ENCODE measurements around the gene CLIP4.

DNA sequence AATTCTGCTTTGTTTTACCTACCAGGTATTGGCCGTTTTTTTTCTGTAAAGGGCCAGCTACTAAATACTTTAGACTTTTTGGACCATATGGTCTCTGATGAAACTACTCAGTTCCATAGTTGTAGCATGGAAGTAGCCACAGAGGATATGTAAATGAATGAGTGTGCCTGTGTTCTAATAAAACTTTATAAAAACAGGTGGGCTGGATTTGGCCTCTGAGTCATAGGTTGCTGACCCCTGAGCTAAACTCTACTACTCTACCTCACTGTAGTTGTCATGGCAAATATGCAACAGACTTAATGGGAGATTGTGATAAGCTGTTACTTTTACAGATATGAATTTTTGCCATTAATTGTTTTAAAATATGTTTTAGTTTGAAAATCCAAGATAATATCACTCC is 19.7 kb downstream of the CLIP4 start:
- TF ChIP-seq, protein P1, sequence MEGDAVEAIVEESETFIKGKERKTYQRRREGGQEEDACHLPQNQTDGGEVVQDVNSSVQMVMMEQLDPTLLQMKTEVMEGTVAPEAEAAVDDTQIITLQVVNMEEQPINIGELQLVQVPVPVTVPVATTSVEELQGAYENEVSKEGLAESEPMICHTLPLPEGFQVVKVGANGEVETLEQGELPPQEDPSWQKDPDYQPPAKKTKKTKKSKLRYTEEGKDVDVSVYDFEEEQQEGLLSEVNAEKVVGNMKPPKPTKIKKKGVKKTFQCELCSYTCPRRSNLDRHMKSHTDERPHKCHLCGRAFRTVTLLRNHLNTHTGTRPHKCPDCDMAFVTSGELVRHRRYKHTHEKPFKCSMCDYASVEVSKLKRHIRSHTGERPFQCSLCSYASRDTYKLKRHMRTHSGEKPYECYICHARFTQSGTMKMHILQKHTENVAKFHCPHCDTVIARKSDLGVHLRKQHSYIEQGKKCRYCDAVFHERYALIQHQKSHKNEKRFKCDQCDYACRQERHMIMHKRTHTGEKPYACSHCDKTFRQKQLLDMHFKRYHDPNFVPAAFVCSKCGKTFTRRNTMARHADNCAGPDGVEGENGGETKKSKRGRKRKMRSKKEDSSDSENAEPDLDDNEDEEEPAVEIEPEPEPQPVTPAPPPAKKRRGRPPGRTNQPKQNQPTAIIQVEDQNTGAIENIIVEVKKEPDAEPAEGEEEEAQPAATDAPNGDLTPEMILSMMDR (IDR thresholded peaks at IDR 0.05): no peak
- no peak for TF ChIP-seq POLR2A (IDR thresholded peaks at IDR 0.05)

Data from heart left ventricle (tissue), 13 donors.